Activated T-cell treated with anti-CD3 and anti-CD28 coated beads, Interleukin-2, amount 50 U/mL, for 48 hours (primary cell): Measurements from ENCODE around the gene HSF2BP.
"Not testable (repeated sequence)": the region's sequence is repeated elsewhere in the genome, so short reads cannot be mapped to it uniquely, and the experiment has no call there.

Experiments used
- DNase-seq, 2 experiments: peaks; one replicate each; pipeline ENCODE4 v3.0.0-alpha.2; 2020

HSF2BP gene

GRCh38 chr21:43616861-43617260, 42.4 kb downstream of the HSF2BP start:
- DNase-seq, result not testable (repeated sequence)

- DNase-seq, result no peak
These were observed 44.4 kb downstream of the HSF2BP start for GRCh38 chr21:43614839-43615238.

GRCh38 chr21:43613755-43614638, 45.3 kb downstream of the HSF2BP start:
- DNase-seq, result no peak

GRCh38 chr21:43611598-43612369, 47.5 kb downstream of the HSF2BP start:
- peak in 1 of 2 experiments; percentile 32 for DNase-seq

- DNase-seq, result no peak
These were observed 49.6 kb downstream of the HSF2BP start for GRCh38 chr21:43609501-43610340.

- no peak for DNase-seq
These were observed 50.6 kb downstream of the HSF2BP start for GRCh38 chr21:43608664-43609063.

GRCh38 chr21:43608225-43608624, 51.1 kb downstream of the HSF2BP start:
- no peak for DNase-seq

GRCh38 chr21:43605320-43606215, 53.7 kb downstream of the HSF2BP start:
- DNase-seq, result no peak

- DNase-seq, result no peak
These were observed 54.6 kb downstream of the HSF2BP start for GRCh38 chr21:43604505-43605204.

- no peak for DNase-seq
These were observed 55.4 kb downstream of the HSF2BP start for GRCh38 chr21:43603641-43604504.

GRCh38 chr21:43603233-43603626, 56.1 kb downstream of the HSF2BP start:
- no peak for DNase-seq

GRCh38 chr21:43602266-43603232, 56.7 kb downstream of the HSF2BP start:
- DNase-seq, result no peak

GRCh38 chr21:43600642-43601402, 58.5 kb downstream of the HSF2BP start:
- DNase-seq, result no peak

- no peak for DNase-seq
These were observed 59.6 kb downstream of the HSF2BP start for GRCh38 chr21:43599728-43600127.

GRCh38 chr21:43598416-43599120, 60.7 kb downstream of the HSF2BP start:
- DNase-seq, result no peak

GRCh38 chr21:43597540-43598250, 61.6 kb downstream of the HSF2BP start:
- DNase-seq, result no peak

GRCh38 chr21:43597052-43597451, 62.2 kb downstream of the HSF2BP start:
- no peak for DNase-seq
